ENCODE results near the gene AFG3L2.
"Not testable (repeated sequence)": the region's sequence is repeated elsewhere in the genome, so short reads cannot be mapped to it uniquely, and the experiment has no call there.

The AFG3L2 gene

GRCh38 chr18:12391487-12392165 lies 14.6 kb upstream of the AFG3L2 start:
- TF ChIP-seq CTCF (IDR thresholded peaks at IDR 0.05; ENCODE audit: control extremely low read depth, extremely low read depth, low read depth, missing control alignments), result peak; percentile 91
- DNase-seq (ENCODE audit: extremely low spot score), result peak; percentile 66
- CTCF ChIA-PET, result interaction anchor here (0.6 to 7.3 kb wide), 34 partner anchors 7 to 1502 kb away, joined by 3 to 121 read pairs (median 4); partner anchors contain the start of genes AFG3L2, CEP76, PRELID3A and SPIRE1
- POLR2A ChIA-PET, result no interaction called here

- ChIA-PET CTCF (no interaction called here), POLR2A (no interaction called here)
- no peak for DNase-seq (ENCODE audit: extremely low spot score)
- no peak for TF ChIP-seq CTCF (IDR thresholded peaks at IDR 0.05; ENCODE audit: control extremely low read depth, extremely low read depth, low read depth, missing control alignments)
These were observed 11.4 kb upstream of the AFG3L2 start for GRCh38 chr18:12388442-12388841.

- no peak for TF ChIP-seq CTCF (IDR thresholded peaks at IDR 0.05; ENCODE audit: control extremely low read depth, extremely low read depth, low read depth, missing control alignments)
- POLR2A ChIA-PET, result no interaction called here
- CTCF ChIA-PET, result interaction anchor here (2.1 to 2.5 kb wide), 2 partner anchors 10 to 18 kb away, joined by 6 to 20 read pairs; no protein-coding TSS in a partner anchor
- no peak for DNase-seq (ENCODE audit: extremely low spot score)
These were observed 7.2 kb upstream of the AFG3L2 start for GRCh38 chr18:12384261-12384660.

GRCh38 chr18:12383759-12384158 lies 6.7 kb upstream of the AFG3L2 start:
- ChIA-PET CTCF (interaction anchor here (1.5 to 2.5 kb wide), 3 partner anchors 10 to 276 kb away, joined by 5 to 20 read pairs (median 6); no protein-coding TSS in a partner anchor), POLR2A (interaction anchor here (0.6 kb wide), 1 partner anchor 451 kb away, joined by 4 read pairs; no protein-coding TSS in a partner anchor)
- DNase-seq (ENCODE audit: extremely low spot score), result not testable (repeated sequence)

GRCh38 chr18:12382221-12382814 lies 5.3 kb upstream of the AFG3L2 start:
- DNase-seq (ENCODE audit: extremely low spot score); POLR2A ChIA-PET: not testable (repeated sequence)
- CTCF ChIA-PET, result interaction anchor here (1.0 to 1.5 kb wide), 2 partner anchors 10 to 277 kb away, joined by 3 to 5 read pairs; no protein-coding TSS in a partner anchor

- POLR2A ChIA-PET, result interaction anchor here (0.6 kb wide), 1 partner anchor 22 kb away, joined by 3 read pairs; no protein-coding TSS in a partner anchor
- CTCF ChIA-PET, result interaction anchor here (1.4 to 4.0 kb wide), 3 partner anchors 15 to 281 kb away, joined by 3 to 29 read pairs (median 7); no protein-coding TSS in a partner anchor
- DNase-seq (ENCODE audit: extremely low spot score), result not testable (repeated sequence)
These were observed 1.2 kb upstream of the AFG3L2 start for GRCh38 chr18:12378198-12378558.

- ChIA-PET CTCF (interaction anchor here (0.7 to 4.0 kb wide), 10 partner anchors 10 to 341 kb away, joined by 3 to 29 read pairs (median 4); partner anchors contain the start of gene PRELID3A), POLR2A (interaction anchor here (0.6 to 1.3 kb wide), 8 partner anchors 9 to 70 kb away, joined by 3 to 6 read pairs (median 4); no protein-coding TSS in a partner anchor)
- DNase-seq (ENCODE audit: extremely low spot score), result no peak
- no peak for TF ChIP-seq CTCF (IDR thresholded peaks at IDR 0.05; ENCODE audit: control extremely low read depth, extremely low read depth, low read depth, missing control alignments)
These were observed 650 bp upstream of the AFG3L2 start for GRCh38 chr18:12377556-12378197.

All from GM10248 (cell line).